Peyer's patch (tissue), 4 donors: ENCODE results near the gene MRPL33.

Source experiments
- CTCF ChIP-seq, 6 experiments: fragments of 450-650 bp in 4 of 6; fragments of 200-600 bp in 2 of 6; sonication (generic) in 1 of 6; IDR thresholded peaks; one replicate each; pipeline ENCODE4 v1.5.1; 2017 to 2019; ENCODE audit warnings: antibody characterized with exemption in 6 of 6, mild to moderate bottlenecking in 3 of 6, moderate library complexity in 1 of 6
- POLR2A ChIP-seq, 2 donors: fragments of 450-650 bp; IDR thresholded peaks; one replicate each; pipeline ENCODE4 v1.5.1; 2017; ENCODE audit warnings: antibody characterized with exemption in 2 of 2, mild to moderate bottlenecking in 2 of 2, moderate library complexity in 2 of 2

- TF ChIP-seq CTCF (IDR thresholded peaks at IDR 0.05) = no peak
- TF ChIP-seq POLR2A (IDR thresholded peaks at IDR 0.05) = no peak
These were observed 31.0 kb downstream of the MRPL33 start for GRCh38 chr2:27802547-27802946.
